Measurements from ENCODE around the gene SEPHS1.

- TF ChIP-seq, protein P1, sequence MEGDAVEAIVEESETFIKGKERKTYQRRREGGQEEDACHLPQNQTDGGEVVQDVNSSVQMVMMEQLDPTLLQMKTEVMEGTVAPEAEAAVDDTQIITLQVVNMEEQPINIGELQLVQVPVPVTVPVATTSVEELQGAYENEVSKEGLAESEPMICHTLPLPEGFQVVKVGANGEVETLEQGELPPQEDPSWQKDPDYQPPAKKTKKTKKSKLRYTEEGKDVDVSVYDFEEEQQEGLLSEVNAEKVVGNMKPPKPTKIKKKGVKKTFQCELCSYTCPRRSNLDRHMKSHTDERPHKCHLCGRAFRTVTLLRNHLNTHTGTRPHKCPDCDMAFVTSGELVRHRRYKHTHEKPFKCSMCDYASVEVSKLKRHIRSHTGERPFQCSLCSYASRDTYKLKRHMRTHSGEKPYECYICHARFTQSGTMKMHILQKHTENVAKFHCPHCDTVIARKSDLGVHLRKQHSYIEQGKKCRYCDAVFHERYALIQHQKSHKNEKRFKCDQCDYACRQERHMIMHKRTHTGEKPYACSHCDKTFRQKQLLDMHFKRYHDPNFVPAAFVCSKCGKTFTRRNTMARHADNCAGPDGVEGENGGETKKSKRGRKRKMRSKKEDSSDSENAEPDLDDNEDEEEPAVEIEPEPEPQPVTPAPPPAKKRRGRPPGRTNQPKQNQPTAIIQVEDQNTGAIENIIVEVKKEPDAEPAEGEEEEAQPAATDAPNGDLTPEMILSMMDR (IDR thresholded peaks at IDR 0.05; ENCODE audit: poor library complexity): no peak
- TF ChIP-seq EZH2 (IDR thresholded peaks at IDR 0.05; ENCODE audit: borderline replicate concordance): no peak
These were observed 40.0 kb downstream of the SEPHS1 start for GRCh38 chr10:13308096-13308495.
